ENCODE data around the gene SRSF3. TPM values are rescaled to one million over a fixed set of nuclear protein-coding genes. Genes with fewer than 3 reads are reported as not detected.
"Not testable (repeated sequence)": the region's sequence is repeated elsewhere in the genome, so short reads cannot be mapped to it uniquely, and the experiment has no call there.

The SRSF3 gene
- total RNA-seq, 6 donors from 2014 or later, result 61.5 to 220 (median 167) TPM

GRCh38 chr6:36651659-36652379 is 57.7 kb downstream of the SRSF3 start:
- H3K27ac ChIP-seq, result no peak overlapping the region
- peaks cover 0 to 7% (median 2%) of the 10 kb centered on the region in 4 donors for H3K4me1 ChIP-seq
- no peaks in the 10 kb centered on the region for H3K27me3 ChIP-seq
- no peak for ATAC-seq (ENCODE audit: low FRiP score in 2 of 2)
- TF ChIP-seq POLR2A (IDR thresholded peaks at IDR 0.05), result no peak
- TF ChIP-seq CTCF (IDR thresholded peaks at IDR 0.05), result no peak
- TF ChIP-seq EP300 (IDR thresholded peaks at IDR 0.05), result no peak
- TF ChIP-seq POLR2AphosphoS5 (IDR thresholded peaks at IDR 0.05), result no peak
- no peak for DNase-seq
- H3K4me3 ChIP-seq, result no peak overlapping the region
- 90 to 91% methylated on average over 11 of the region's 11 CpGs for WGBS, 2 donors
- H3K36me3 ChIP-seq, result no peaks in the 10 kb centered on the region
- H3K9me3 ChIP-seq, result no peaks in the 10 kb centered on the region

- not testable (repeated sequence) for H3K4me3 ChIP-seq; H3K27ac ChIP-seq; ATAC-seq (ENCODE audit: low FRiP score in 2 of 2); H3K4me1 ChIP-seq; DNase-seq; H3K36me3 ChIP-seq; H3K27me3 ChIP-seq; H3K9me3 ChIP-seq
- 79 to 88% methylated on average over 5 of the region's 5 CpGs for WGBS, 2 donors
These were observed 60.3 kb downstream of the SRSF3 start for GRCh38 chr6:36654469-36654868.

Small RNA genes within 50 kb of the gene (small RNA-seq; reads per million reads assigned to genes)
- 0 to 0.07 (median 0) reads per million in 4 donors for gene MIR3925
- 0 to 1.3 (median 0.07) reads per million in 4 donors for gene RNU1-88P

Other genes with a start within 250 kb of the SRSF3 start
- gene ETV7, start 206.7 kb upstream of the SRSF3 start, total RNA-seq, result 10 to 100 TPM in 1 of 6 donors, 1 to 10 TPM in 5; 2.0 to 10.5 (median 4.2) TPM
- under 1 TPM in 2 of 6 donors, not detected in 4; 0.09 to 0.15 TPM for gene PXT1, start 151.5 kb upstream of the SRSF3 start, total RNA-seq
- gene KCTD20, start 151.4 kb upstream of the SRSF3 start, total RNA-seq, result 10 to 100 TPM; 30.4 to 41.7 (median 36.7) TPM
- gene STK38, start 46.9 kb upstream of the SRSF3 start, total RNA-seq, result 10 to 100 TPM; 15.1 to 47.1 (median 30.4) TPM
- 100 to 1,000 TPM in 4 of 6 donors, 10 to 100 TPM in 2; 61.8 to 186 (median 127) TPM for gene CDKN1A, start 84.4 kb downstream of the SRSF3 start, total RNA-seq
- 1 to 10 TPM in 3 of 6 donors, under 1 TPM in 3; 0.20 to 3.1 (median 1.2) TPM for gene RAB44, start 103.5 kb downstream of the SRSF3 start, total RNA-seq
- 1 to 10 TPM in 4 of 6 donors, under 1 TPM in 2; 0.89 to 5.4 (median 2.5) TPM for gene CPNE5, start 245.1 kb downstream of the SRSF3 start, total RNA-seq

All from upper lobe of left lung (tissue), 6 donors.